ENCODE data around the gene BHLHA15. TPM values are rescaled to one million over a fixed set of nuclear protein-coding genes. Genes with fewer than 3 reads are reported as not detected.
A peak's percentile ranks its signal among the peaks of the same experiment; 100 is the strongest.

The BHLHA15 gene
- total and polyA plus RNA-seq, 9 of the 15 experiments (the other 6 are each of a cell fraction or from before 2014, with no cell fraction given), result 0.22 to 2.0 (median 1.1) TPM; not detected in 4

DNA sequence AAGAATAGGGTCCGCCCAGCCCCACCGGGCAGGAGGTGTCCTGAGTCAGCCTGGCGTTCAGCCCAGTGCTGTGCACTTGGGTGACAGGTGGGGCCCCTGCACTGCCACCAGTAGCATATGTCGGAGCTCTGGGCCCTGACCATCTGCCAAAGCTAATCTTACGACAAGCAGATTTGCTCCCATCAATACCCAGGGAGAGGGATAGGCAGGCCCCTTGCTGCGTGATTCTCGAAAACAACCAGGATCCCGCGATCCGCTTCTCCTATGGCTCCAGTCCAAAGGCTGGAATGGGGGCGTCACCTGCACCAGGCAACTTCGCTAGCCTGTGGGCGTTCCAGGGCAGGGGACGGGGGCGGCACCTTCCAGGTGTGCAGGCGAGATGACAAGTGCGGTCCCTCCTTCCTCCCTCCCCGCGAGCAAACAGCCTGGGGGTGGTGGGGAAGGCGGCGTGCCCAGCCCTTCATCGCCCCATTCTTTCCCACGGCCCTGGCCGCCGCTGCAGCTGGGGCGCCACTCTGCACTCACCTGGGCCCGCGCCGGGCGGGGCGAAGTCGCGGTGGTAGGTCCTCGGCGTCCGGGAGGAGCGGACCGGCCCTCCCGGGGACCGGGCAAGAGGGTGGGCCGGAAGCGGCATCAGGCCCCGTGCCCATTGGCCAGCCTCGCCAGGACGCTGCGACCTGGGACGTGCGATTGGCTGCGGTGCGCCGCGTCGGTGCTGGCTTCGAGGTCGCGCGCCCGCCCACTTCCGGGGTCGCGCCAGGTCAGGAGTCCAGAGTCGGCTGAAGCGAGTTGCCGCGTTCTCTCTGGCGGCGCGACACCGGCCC lies 40.6 kb downstream of the BHLHA15 start, which contains the start of gene TECPR1 (continued):
- TF ChIP-seq, protein P1, sequence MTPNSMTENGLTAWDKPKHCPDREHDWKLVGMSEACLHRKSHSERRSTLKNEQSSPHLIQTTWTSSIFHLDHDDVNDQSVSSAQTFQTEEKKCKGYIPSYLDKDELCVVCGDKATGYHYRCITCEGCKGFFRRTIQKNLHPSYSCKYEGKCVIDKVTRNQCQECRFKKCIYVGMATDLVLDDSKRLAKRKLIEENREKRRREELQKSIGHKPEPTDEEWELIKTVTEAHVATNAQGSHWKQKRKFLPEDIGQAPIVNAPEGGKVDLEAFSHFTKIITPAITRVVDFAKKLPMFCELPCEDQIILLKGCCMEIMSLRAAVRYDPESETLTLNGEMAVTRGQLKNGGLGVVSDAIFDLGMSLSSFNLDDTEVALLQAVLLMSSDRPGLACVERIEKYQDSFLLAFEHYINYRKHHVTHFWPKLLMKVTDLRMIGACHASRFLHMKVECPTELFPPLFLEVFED (CRISPR knock-in tag; conservative IDR thresholded peaks at IDR 0.05), result no peak
- no peak for TF ChIP-seq LEF1 (IDR thresholded peaks at IDR 0.05)
- peak; percentile 90 for TF ChIP-seq NR2C1 (IDR thresholded peaks at IDR 0.05)
- peak; percentile 76 for TF ChIP-seq NR2C1 (tag; IDR thresholded peaks at IDR 0.05)
- TF ChIP-seq NR2F6 (CRISPR knock-in tag; IDR thresholded peaks at IDR 0.05), result no peak
- no peak for TF ChIP-seq MECOM (CRISPR knock-in tag; IDR thresholded peaks at IDR 0.05)
- TF ChIP-seq, protein P2, sequence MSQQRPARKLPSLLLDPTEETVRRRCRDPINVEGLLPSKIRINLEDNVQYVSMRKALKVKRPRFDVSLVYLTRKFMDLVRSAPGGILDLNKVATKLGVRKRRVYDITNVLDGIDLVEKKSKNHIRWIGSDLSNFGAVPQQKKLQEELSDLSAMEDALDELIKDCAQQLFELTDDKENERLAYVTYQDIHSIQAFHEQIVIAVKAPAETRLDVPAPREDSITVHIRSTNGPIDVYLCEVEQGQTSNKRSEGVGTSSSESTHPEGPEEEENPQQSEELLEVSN (IDR thresholded peaks at IDR 0.05; ENCODE audit: borderline replicate concordance in 1 of 2, extremely low read depth in 1 of 2, insufficient read depth in 1 of 2, insufficient read length in 1 of 2, low read depth in 1 of 2, low read length in 1 of 2, poor library complexity in 1 of 2, severe bottlenecking in 1 of 2), result peak in 1 of 2 experiments; percentile 79
- no peak for TF ChIP-seq SMARCA5 (IDR thresholded peaks at IDR 0.05)
- TF ChIP-seq, protein P3, sequence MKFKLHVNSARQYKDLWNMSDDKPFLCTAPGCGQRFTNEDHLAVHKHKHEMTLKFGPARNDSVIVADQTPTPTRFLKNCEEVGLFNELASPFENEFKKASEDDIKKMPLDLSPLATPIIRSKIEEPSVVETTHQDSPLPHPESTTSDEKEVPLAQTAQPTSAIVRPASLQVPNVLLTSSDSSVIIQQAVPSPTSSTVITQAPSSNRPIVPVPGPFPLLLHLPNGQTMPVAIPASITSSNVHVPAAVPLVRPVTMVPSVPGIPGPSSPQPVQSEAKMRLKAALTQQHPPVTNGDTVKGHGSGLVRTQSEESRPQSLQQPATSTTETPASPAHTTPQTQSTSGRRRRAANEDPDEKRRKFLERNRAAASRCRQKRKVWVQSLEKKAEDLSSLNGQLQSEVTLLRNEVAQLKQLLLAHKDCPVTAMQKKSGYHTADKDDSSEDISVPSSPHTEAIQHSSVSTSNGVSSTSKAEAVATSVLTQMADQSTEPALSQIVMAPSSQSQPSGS (CRISPR knock-in tag; IDR thresholded peaks at IDR 0.05), result no peak
- peak; percentile 48; the same call in 1 of the 2 replicates for TF ChIP-seq ATF7 (IDR thresholded peaks at IDR 0.05)
- no peak for TF ChIP-seq MED1 (CRISPR knock-in tag; IDR thresholded peaks at IDR 0.05; ENCODE audit: borderline replicate concordance)
- TF ChIP-seq HMGN3 (IDR thresholded peaks at IDR 0.05; ENCODE audit: borderline replicate concordance, extremely low read depth, insufficient read length, low read depth, low read length), result peak; percentile 68
- TF ChIP-seq CREB1 (IDR thresholded peaks at IDR 0.05), result peak; percentile 79
- TF ChIP-seq CREB1 (CRISPR knock-in tag; IDR thresholded peaks at IDR 0.05), result peak; percentile 87
- no peak for TF ChIP-seq PURB (CRISPR knock-in tag; IDR thresholded peaks at IDR 0.05; ENCODE audit: low read depth)
- no peak for TF ChIP-seq CEBPG (CRISPR knock-in tag; IDR thresholded peaks at IDR 0.05)
- no peak for TF ChIP-seq CEBPG (tag; conservative IDR thresholded peaks at IDR 0.05 in 1 of 2, IDR thresholded peaks at IDR 0.05 in 1 of 2)
- no peak for TF ChIP-seq NCOA6 (IDR thresholded peaks at IDR 0.05)
- no peak for TF ChIP-seq FOXK1 (CRISPR knock-in tag; IDR thresholded peaks at IDR 0.05; ENCODE audit: borderline replicate concordance)
- TF ChIP-seq, protein P4, sequence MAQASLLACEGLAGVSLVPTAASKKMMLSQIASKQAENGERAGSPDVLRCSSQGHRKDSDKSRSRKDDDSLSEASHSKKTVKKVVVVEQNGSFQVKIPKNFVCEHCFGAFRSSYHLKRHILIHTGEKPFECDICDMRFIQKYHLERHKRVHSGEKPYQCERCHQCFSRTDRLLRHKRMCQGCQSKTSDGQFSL (CRISPR knock-in tag; IDR thresholded peaks at IDR 0.05), result no peak
- TF ChIP-seq, protein P4 (tag; IDR thresholded peaks at IDR 0.05), result no peak
- TF ChIP-seq NONO (IDR thresholded peaks at IDR 0.05; ENCODE audit: low read depth in 2 of 2, low read length in 1 of 2), result no peak
- no peak for TF ChIP-seq GATA2 (CRISPR knock-in tag; IDR thresholded peaks at IDR 0.05)
- TF ChIP-seq NFIX (CRISPR knock-in tag; IDR thresholded peaks at IDR 0.05; ENCODE audit: low read depth), result no peak

Measured in K562 (cell line).